Loucy (cell line): ENCODE measurements around the gene TRAF3IP1.

ENCODE experiments used
- CTCF ChIP-seq: fragments of 200-600 bp; sonication (generic); conservative IDR thresholded peaks from 2 replicates; pipeline ENCODE4 v1.5.1; 2014; ENCODE audit warnings: mild to moderate bottlenecking, antibody characterized with exemption, low read length
- EZH2phosphoT487 ChIP-seq: fragments of 200-600 bp; IDR thresholded peaks from 2 replicates; pipeline ENCODE4 v1.6.1; 2018; ENCODE audit warnings: antibody characterized with exemption, mild to moderate bottlenecking, moderate library complexity, borderline replicate concordance

GRCh38 chr2:238299803-238300202 is 20.5 kb upstream of the TRAF3IP1 start:
- TF ChIP-seq CTCF = no peak
- TF ChIP-seq EZH2phosphoT487 = no peak
